Measurements from ENCODE around the gene DHRS2.
A peak's percentile ranks its signal among the peaks of the same experiment; 100 is the strongest.

The DHRS2 gene

DNA sequence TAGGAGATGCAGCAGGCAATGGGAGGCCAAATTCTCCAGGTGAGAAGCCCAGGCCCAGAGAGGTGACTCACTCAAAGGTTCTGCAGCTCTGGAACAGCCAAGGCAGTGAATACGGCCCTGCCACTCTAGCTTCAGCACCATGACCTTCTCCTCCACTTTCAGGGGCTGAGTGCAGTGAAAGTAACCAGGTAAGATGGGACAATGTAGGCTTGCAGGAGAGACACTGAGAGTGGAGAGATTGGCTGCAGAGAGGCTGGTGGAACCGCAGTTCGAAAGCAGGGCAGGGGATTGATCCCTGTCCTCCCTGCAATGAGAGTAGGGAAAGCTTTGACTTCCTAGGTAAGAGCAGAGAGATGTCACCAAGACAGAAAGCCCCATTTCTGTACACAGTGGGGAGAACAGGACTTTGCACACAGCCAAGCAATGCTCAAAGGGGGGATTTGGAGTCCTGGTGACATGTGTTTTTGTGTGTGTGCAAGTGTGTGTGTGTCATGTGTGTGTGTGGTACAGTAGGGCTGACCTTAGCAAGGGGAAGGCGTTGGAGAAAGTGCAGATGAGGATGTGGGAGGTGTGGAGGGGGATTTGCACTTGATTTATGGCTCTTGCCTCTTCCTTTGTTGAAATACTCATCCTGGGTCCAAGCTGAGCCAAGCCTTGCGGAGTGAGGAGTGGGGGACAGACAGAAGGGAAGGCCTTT, 12.7 kb downstream of the DHRS2 start:
- in situ Hi-C loops (cut with HindIII; ENCODE audit: low pct_unique_long_range_greater_than_20kb, low sequenced_read_pairs) = no loop called here
- no peak for TF ChIP-seq JUND (IDR thresholded peaks at IDR 0.05; ENCODE audit: low read depth)
- no peak for DNase-seq (ENCODE audit: low read depth in 1 of 2, low spot score in 1 of 2)

DNA sequence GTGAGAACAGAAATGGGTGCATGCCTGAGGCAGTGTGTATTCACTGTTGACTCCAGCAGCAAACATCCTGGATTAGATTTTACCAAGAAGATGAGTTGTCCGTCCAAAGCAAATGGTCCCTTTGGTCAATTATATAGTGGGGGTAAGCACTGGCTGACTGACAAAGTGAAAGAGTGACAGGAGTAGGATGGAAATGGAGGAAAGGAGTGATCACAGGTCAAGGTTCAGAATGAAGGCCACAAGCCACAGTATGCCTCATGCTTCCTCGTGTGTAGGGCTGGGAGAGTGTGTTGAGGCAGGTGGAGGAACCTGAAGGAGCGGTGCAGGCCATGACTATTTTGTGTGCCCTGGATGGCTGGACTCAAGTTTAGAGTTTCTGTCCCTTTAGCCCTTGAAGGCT, 14.3 kb downstream of the DHRS2 start:
- no peak for TF ChIP-seq JUND (IDR thresholded peaks at IDR 0.05; ENCODE audit: low read depth)
- DNase-seq (ENCODE audit: low read depth in 1 of 2, low spot score in 1 of 2) = peak in 1 of 2 experiments; percentile 40
- in situ Hi-C loops (cut with HindIII; ENCODE audit: low pct_unique_long_range_greater_than_20kb, low sequenced_read_pairs) = no loop called here

DNA sequence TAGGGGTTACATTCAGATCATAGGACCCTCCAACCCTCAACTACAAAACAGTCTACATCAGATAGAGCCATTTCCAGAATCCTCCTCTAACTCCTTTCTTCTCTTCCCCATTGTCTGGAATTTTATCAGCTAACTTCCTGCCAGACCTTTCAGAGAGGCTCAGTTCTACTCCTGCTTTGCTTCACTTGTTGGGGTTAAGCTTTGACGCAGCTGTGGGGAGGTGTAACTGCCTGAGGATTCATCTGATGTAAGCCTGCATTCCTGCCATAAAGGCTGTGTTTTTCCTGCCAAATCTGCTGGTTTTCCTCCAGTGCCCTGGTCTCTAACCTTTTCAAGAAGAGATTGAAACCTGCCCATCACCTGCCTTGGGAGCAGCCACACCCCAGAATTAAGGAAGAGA, 16.9 kb downstream of the DHRS2 start:
- no peak for DNase-seq (ENCODE audit: low read depth in 1 of 2, low spot score in 1 of 2)
- in situ Hi-C loops (cut with HindIII; ENCODE audit: low pct_unique_long_range_greater_than_20kb, low sequenced_read_pairs) = no loop called here
- no peak for TF ChIP-seq JUND (IDR thresholded peaks at IDR 0.05; ENCODE audit: low read depth)

DNA sequence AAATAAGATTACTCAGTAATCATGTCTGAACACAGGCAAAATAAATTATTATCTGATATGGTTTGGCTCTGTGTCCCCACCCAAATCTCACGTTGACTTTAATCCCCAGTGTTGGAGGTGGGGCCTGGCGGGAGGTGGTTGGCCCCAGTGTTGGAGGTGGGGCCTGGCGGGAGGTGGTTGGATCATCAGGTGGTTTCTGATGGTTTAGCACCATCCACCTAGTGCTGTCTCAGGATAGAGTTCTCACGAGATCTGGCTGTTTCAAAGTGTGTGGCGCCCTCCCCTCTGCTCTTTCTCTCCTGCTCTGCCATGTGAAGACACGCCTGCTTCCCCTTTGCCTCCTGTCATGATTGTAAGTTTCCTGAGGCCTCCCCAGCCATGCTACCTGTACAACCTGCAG, 18.1 kb downstream of the DHRS2 start:
- DNase-seq (ENCODE audit: low read depth in 1 of 2, low spot score in 1 of 2) = no peak
- no peak for TF ChIP-seq JUND (IDR thresholded peaks at IDR 0.05; ENCODE audit: low read depth)
- in situ Hi-C loops (cut with HindIII; ENCODE audit: low pct_unique_long_range_greater_than_20kb, low sequenced_read_pairs) = no loop called here

DNA sequence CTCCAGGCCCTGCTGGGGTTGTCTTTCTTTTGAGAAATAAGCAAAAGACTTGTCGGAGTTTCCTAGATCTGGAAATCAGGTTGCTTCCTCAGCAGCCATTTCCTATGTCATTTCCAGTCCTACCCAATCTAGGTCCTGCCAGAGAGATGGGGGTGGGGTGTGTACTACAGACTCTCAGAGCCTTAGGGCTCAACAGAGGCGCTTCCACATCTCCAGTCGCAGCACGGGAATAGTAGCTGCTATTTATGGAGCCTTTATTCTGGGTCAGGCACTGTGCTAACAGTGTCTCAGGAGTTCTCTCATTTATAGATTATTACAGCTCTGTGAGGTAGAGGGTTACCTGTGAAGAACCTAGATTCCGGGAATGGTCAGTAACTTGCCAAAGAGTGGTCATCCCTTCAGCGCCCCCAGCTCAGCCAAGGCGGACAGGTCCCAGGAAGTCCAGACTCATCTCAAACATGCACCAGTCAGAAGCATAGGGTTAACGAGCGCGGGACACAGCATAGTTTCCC, 21.9 kb downstream of the DHRS2 start:
- no peak for TF ChIP-seq JUND (IDR thresholded peaks at IDR 0.05; ENCODE audit: low read depth)
- DNase-seq (ENCODE audit: low read depth in 1 of 2, low spot score in 1 of 2) = no peak
- in situ Hi-C loops (cut with HindIII; ENCODE audit: low pct_unique_long_range_greater_than_20kb, low sequenced_read_pairs) = no loop called here

DNA sequence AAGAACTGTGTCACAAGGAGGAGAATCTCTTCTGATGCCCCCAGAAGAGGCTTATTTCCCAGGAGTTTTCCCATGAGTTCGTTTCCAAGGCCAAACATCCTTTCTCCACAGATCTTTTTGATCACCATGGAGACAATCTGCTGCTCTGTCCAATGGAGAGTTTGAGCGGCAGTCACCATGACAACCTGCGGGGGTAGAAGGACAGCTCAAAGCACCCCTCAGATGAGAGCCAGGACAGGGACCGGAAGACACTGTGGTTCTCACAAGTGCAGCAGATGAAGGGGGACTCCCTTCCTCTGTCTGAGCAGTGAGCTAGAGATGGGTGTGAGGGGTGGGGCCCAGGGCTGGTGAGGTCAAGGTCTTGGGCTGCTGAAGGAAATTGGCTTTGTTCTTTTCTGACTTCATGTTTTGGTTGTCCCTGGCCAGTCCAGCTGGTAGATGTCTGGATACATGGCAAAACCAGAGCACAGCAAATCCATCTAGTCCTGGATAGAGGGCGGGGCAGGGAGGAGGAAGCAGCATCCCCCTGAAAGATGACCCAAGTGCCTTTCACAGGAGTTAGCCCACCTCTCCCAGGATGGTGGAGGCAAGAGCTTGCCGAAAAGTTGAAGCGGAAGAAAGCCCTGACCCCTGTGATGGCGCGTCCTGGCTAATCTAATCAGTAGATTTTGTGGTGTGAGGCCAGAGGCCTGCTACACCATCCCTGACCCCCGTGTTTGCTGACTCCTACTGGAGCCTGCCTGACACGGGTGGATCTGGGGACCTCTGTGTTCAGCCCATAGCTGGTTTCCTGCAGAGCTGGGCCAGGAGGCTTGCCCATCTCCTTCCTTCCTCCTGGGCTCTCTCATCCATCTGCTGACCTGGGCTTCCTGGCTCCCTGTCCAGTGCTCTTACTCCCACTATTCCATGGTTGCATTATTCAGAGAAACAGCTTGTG, 24.4 kb downstream of the DHRS2 start:
- no peak for DNase-seq (ENCODE audit: low read depth in 1 of 2, low spot score in 1 of 2)
- in situ Hi-C loops (cut with HindIII; ENCODE audit: low pct_unique_long_range_greater_than_20kb, low sequenced_read_pairs) = no loop called here
- no peak for TF ChIP-seq JUND (IDR thresholded peaks at IDR 0.05; ENCODE audit: low read depth)

DNA sequence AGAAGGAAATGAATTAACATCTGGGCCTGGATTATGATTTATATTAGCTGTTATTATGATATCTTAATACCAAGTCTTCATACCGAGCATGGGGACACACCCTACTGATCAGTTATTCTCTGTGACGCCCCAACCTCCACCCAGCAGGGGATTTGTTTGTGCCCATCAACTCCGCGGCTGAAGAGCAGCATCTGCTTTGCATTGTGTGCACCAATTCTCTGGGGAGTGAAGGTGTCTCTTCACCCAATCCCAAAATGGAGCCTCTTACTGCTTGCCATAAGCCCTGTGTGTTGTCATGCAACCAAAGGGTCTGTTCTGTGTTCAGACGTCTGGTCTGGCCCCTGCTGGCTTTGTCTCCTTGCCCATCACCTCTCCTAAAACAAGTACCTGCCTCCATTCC, 25.4 kb downstream of the DHRS2 start:
- in situ Hi-C loops (cut with HindIII; ENCODE audit: low pct_unique_long_range_greater_than_20kb, low sequenced_read_pairs) = no loop called here
- no peak for DNase-seq (ENCODE audit: low read depth in 1 of 2, low spot score in 1 of 2)
- TF ChIP-seq JUND (IDR thresholded peaks at IDR 0.05; ENCODE audit: low read depth) = no peak

DNA sequence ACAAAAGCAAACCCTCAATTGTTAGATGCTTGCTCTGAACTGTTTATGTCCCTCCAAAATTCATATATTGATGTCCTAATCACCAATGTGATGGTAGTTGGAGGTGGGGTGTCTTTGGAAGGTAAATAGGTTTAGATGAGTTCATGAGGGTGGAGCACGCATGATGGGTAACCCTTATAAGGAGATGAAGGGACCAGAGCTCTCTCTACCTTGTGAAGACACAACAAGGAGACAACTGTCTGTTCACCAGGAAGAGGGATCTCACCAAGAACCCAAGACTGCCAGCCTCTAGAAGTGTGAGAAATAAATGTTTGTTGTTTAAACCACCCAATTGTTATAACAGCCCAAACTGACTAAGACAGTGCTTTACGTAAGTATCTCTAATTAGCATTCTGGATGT, 27.0 kb downstream of the DHRS2 start:
- in situ Hi-C loops (cut with HindIII; ENCODE audit: low pct_unique_long_range_greater_than_20kb, low sequenced_read_pairs) = no loop called here
- DNase-seq (ENCODE audit: low read depth in 1 of 2, low spot score in 1 of 2) = no peak
- TF ChIP-seq JUND (IDR thresholded peaks at IDR 0.05; ENCODE audit: low read depth) = no peak

DNA sequence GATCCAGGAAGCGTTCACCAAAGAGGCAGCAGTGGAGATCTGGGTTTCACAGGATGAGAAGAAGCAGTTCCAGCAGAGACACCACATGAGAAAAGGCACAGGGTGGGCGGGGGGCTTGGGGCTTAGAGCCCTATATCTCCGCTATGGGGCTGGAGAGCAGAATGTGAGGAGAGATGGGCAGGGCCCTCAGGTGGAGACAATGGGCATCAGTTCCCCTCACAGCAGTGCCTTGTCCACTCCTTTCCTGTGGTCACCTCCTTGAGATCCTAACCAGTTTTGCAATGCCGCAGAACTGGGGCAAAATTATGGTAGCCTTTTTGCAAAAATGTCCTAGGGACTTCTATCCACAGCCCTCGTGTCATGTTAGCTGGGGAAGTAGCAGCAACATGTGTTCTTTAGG, 27.5 kb downstream of the DHRS2 start:
- no peak for DNase-seq (ENCODE audit: low read depth in 1 of 2, low spot score in 1 of 2)
- TF ChIP-seq JUND (IDR thresholded peaks at IDR 0.05; ENCODE audit: low read depth) = no peak
- in situ Hi-C loops (cut with HindIII; ENCODE audit: low pct_unique_long_range_greater_than_20kb, low sequenced_read_pairs) = no loop called here

DNA sequence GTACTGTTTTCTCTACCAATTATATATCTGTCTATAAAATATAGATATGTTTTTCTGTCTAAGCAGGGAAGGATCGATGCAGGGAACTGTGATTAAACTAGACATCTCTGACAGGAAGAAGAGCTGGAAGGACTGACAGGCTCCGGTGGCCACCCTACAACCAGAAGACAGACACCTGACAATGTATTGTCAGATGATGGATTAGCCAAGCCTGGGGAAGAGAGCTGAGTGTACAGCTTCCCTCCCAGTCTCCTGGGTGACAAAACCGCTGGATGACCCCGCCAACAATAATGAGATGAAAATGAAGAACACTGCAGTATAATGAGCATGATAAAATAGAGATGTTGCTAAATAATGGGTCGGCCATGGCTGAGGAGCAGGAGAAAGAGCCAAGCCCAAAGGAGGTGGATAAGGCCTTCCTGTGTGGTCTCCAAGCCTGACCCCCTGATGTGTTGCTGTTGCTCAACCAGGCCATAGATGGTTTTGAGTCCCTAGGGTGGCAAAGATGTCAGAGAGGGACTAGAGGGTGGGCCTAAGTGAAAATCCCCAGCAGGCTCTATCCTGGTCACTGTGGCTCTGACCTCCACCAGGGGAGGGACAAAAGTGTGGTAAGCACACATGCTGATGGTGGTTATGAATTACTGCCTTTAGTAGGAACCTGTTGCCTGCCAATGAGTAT, 28.2 kb downstream of the DHRS2 start:
- in situ Hi-C loops (cut with HindIII; ENCODE audit: low pct_unique_long_range_greater_than_20kb, low sequenced_read_pairs) = no loop called here
- no peak for TF ChIP-seq JUND (IDR thresholded peaks at IDR 0.05; ENCODE audit: low read depth)
- no peak for DNase-seq (ENCODE audit: low read depth in 1 of 2, low spot score in 1 of 2)

DNA sequence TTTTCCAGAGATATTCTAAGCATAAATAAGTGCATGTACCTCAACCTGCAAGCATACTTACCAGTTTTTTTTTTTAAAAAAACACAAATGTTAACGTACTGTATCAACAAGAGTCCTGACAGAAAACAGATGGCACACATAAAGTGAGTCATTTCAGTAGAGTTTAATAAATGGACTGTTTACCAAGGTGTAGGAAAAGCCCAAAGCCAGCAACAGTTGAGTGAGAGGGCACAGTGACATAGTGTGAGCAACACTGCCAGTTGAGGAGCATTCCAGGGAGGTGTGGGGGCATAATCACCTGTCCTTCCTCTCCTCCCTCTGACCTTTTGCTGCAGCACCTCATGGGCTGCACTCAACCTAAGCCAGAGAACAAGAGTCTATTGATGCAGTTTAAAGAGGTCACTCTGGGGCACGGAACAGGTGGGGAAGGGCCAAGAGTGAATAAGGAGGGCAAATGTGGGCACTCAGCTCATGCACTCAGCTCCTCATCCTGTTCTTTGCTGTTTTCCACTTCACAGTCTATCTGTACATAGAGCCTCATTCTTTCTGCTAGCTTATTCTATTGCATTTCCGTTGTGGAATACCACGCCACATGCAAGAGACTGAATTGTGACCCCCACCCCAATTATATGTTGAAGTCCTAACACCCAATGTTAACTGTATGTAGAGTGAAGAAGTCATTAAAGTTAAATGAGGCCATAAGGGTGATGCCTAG, 29.3 kb downstream of the DHRS2 start:
- in situ Hi-C loops (cut with HindIII; ENCODE audit: low pct_unique_long_range_greater_than_20kb, low sequenced_read_pairs) = no loop called here
- DNase-seq (ENCODE audit: low read depth in 1 of 2, low spot score in 1 of 2) = peak in 1 of 2 experiments; percentile 42
- TF ChIP-seq JUND (IDR thresholded peaks at IDR 0.05; ENCODE audit: low read depth) = no peak

DNA sequence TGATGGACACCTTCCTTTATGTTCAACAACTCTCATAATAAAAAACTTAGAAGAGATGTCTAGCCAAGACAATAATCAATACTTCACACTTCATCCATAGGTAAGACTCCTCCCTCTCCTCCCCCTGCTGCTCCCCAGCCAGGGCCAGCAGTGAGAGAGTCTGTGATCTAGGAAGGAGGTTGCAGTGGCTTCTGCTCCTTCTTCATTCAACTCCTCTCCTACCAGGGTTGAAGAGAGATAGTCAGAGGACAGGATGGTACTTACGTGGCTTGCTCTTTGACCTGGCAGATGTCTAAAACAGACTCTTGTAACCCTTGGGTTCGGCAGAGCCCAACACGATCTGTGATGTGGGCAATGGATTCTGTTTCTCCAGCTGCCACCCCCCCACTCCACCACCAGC, 31.0 kb downstream of the DHRS2 start:
- no peak for DNase-seq (ENCODE audit: low read depth in 1 of 2, low spot score in 1 of 2)
- TF ChIP-seq JUND (IDR thresholded peaks at IDR 0.05; ENCODE audit: low read depth) = no peak
- in situ Hi-C loops (cut with HindIII; ENCODE audit: low pct_unique_long_range_greater_than_20kb, low sequenced_read_pairs) = no loop called here

All from T47D (cell line).